ENCODE data around the gene TMEM52.
A peak's percentile ranks its signal among the peaks of the same experiment; 100 is the strongest.

The TMEM52 gene

DNA sequence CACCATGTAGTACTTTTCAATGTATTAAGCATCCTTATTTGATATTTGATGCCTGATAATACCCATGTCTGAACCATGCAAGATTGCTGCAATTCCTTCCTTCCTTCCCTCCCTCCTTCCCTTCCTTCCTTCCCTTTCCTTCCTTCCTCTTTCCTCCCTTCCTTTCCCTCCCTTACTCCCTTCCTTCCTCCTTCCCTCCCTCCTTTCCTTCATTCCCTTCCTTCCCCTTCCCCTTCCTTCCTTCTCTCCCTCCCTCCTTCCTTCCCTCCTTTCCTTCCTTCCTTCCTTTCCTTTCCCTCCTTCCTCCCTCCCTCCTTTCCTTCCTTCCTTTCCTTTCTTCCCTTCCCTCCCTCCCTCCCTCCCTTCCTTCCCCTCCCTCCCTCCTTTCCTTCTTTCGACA, 29.7 kb upstream of the TMEM52 start:
- H3K4me3 ChIP-seq (ENCODE audit: low read depth, low read length): no peak overlapping the region
- TF ChIP-seq, protein P1, sequence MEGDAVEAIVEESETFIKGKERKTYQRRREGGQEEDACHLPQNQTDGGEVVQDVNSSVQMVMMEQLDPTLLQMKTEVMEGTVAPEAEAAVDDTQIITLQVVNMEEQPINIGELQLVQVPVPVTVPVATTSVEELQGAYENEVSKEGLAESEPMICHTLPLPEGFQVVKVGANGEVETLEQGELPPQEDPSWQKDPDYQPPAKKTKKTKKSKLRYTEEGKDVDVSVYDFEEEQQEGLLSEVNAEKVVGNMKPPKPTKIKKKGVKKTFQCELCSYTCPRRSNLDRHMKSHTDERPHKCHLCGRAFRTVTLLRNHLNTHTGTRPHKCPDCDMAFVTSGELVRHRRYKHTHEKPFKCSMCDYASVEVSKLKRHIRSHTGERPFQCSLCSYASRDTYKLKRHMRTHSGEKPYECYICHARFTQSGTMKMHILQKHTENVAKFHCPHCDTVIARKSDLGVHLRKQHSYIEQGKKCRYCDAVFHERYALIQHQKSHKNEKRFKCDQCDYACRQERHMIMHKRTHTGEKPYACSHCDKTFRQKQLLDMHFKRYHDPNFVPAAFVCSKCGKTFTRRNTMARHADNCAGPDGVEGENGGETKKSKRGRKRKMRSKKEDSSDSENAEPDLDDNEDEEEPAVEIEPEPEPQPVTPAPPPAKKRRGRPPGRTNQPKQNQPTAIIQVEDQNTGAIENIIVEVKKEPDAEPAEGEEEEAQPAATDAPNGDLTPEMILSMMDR (IDR thresholded peaks at IDR 0.05; ENCODE audit: borderline replicate concordance, insufficient read depth, low read depth, low read length): no peak

DNA sequence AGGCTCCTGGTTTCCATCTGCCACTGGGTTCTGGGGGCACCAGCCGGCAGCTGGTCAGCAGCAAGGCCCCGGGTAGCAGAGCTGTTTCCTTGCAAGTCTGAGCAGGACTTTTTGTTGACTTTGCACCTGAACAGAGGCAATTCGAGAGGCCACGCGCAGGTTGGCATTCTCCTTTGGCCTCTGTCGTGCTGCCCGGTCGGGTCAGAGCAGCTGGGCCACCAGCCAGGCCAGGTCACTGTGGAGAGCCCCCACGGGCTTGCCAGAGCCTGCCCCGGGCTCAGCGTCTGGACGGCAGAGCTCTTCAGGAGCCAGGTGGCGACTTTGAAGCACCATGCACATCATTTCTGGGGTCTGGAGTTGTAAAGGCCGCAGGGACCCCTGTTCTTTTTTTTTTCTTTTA, 28.4 kb upstream of the TMEM52 start:
- TF ChIP-seq, protein P1 (IDR thresholded peaks at IDR 0.05; ENCODE audit: borderline replicate concordance, insufficient read depth, low read depth, low read length): no peak
- H3K4me3 ChIP-seq (ENCODE audit: low read depth, low read length): no peak overlapping the region

DNA sequence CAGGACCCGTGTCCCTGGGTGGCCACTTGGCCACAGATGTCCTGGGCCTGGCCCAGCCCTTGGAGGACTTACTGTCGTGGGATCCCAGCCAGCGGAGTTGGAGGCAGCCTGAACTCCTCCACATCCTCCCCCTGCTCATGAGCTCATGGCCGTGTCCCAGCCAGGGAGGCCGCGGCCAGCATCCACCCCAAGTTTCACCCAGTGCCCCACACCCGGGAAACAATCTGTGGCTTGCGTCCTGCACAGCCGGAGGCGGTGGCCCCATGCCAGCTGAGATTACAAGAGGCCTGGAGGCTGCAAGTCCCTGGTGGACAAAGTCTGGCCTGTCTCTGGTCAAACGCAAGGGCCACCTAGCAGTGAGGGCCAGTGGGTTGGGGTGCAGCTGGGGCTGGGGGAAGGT, 27.5 kb upstream of the TMEM52 start:
- TF ChIP-seq, protein P1 (IDR thresholded peaks at IDR 0.05; ENCODE audit: borderline replicate concordance, insufficient read depth, low read depth, low read length): no peak
- H3K4me3 ChIP-seq (ENCODE audit: low read depth, low read length): no peak overlapping the region

DNA sequence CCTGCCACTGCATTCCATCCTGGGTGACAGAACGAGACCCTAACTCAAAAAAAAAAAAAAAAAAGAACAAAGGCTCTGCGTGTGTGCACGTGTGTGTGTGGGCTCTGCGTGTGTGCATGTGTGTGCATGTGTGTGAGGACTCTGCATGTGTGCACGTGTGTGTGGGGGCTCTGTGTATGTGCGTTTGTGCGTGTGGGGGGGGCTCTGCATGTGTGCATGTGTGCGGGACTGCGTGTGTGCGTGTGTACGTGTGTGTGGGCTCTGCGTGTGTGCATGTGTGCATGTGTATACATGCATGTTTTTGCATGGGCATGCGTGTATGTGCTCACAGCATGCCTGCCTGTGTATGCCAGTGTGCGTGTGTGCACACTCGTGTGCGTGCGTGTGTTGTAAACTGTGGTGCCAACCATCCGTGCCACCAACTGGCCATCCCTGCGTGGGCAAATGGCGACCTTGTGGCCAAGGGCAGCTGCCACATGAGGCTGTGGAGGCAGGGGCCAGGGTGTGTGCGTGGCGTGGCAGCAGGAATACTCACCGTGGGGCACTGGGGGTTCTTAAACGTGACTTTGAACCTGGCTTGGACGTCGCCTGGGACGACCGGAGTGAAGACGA, 26.8 kb upstream of the TMEM52 start:
- TF ChIP-seq, protein P1 (IDR thresholded peaks at IDR 0.05; ENCODE audit: borderline replicate concordance, insufficient read depth, low read depth, low read length): no peak
- no peak overlapping the region for H3K4me3 ChIP-seq (ENCODE audit: low read depth, low read length)

DNA sequence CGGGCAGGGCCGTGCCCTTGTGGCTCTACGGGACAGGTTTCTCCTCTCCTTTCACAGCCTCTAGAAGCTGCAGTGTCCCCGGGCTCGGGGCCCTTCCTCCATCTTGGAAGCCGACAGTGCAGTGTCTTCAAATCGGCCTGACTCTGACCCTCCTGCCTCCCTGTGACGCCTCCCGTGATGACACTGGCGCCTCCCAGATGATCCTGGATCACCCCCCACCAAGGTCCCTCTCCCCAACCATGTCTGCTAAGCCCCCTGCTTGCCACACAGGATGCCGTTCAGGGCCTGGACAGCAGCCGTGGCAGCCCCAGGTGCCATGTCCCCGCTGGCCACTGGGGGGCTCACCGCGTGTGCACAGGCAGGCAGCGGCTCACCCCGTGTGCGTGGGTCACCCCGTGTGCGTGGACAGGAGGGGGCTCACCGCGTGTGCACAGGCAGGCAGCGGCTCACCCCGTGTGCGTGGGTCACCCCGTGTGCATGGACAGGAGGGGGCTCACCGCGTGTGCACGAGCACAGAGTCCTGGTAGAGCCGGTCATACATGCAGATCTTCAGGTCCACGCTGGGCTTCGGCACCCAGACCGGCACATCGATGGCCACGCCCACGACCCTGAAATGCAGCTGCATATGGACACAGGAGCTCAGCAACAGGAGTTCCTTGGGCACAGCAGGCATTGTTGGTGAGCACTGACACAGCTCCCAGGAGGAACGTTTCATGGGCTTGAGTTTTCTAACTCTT, 24.9 kb upstream of the TMEM52 start:
- no peak overlapping the region for H3K4me3 ChIP-seq (ENCODE audit: low read depth, low read length)
- TF ChIP-seq, protein P1 (IDR thresholded peaks at IDR 0.05; ENCODE audit: borderline replicate concordance, insufficient read depth, low read depth, low read length): peak; percentile 88

DNA sequence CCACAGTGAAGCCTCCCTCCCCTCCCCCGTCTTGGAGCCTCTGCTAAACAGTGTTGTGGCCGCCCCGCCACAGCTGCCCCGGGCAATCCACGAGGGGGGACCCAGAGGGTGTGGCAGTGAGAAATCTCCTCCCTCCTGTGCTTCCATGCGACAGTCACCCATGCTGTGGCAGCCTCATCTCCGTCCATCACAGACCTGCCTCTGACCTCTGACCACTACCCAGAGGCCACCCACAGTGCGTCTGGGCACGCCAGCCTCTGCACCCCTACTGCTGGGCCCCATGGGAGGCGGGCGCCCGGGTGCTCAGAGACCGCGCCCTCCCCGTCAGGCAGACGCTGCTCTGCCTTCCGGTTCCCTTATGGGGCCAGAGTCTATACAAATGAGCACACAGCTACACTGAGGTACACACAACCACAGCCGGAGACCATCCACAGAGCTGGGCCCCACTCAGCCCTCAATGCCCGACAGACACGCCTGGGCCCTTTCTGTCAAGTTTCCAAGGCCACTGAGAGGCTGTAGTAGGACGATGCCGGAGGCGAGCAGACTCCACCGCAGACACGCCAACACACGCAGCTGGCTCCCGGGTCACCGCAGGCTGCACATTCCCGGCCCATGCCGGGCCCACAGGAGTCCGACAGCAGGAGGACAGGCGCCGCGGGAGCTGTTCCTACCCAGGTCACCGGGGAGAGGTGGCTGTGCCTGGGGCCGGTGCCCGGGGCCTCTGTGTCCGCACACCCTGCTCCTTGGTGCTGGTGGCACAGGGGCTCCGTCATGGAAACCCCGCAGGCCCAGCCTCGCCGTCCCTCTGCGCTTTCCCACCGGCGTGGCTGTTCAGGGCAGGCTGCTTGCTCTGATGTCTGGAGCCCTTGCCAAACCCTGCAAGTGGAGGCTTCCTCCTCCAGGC, 23.9 kb upstream of the TMEM52 start:
- H3K4me3 ChIP-seq (ENCODE audit: low read depth, low read length): no peak overlapping the region
- TF ChIP-seq, protein P1 (IDR thresholded peaks at IDR 0.05; ENCODE audit: borderline replicate concordance, insufficient read depth, low read depth, low read length): no peak
